Measurements from ENCODE around the gene PICK1.

DNA sequence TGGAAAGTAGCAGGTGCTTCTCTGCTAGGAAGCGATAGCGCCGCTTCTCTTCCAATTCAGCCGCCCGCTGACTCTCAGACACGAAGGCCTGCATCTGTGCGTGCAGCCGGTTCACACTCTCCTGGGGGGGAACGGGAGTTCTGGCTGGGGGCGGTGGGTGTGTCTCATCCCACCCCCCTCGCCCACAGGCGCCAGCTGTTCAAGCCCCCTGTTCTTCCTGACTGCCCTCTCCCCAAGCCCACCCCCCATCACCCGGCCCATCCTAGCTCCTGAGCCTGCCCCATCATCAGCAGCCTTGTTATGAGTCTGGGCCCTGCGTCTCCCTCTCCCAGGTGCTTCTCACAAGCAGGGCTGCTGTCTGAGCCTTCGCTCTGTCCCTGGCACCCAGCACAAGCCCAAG lies 39.9 kb downstream of the PICK1 start:
- TF ChIP-seq, protein P1, sequence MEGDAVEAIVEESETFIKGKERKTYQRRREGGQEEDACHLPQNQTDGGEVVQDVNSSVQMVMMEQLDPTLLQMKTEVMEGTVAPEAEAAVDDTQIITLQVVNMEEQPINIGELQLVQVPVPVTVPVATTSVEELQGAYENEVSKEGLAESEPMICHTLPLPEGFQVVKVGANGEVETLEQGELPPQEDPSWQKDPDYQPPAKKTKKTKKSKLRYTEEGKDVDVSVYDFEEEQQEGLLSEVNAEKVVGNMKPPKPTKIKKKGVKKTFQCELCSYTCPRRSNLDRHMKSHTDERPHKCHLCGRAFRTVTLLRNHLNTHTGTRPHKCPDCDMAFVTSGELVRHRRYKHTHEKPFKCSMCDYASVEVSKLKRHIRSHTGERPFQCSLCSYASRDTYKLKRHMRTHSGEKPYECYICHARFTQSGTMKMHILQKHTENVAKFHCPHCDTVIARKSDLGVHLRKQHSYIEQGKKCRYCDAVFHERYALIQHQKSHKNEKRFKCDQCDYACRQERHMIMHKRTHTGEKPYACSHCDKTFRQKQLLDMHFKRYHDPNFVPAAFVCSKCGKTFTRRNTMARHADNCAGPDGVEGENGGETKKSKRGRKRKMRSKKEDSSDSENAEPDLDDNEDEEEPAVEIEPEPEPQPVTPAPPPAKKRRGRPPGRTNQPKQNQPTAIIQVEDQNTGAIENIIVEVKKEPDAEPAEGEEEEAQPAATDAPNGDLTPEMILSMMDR (conservative IDR thresholded peaks at IDR 0.05): no peak
- TF ChIP-seq ZFX (IDR thresholded peaks at IDR 0.05): no peak
